AG09309 (cell line): ENCODE results near the gene HRNR.

Experiments
- DNase-seq: peaks from one replicate; pipeline ENCODE4 v3.0.0-alpha.2; 2010; ENCODE audit warnings: low read depth
- H3K4me3 ChIP-seq: 2 replicates; pipeline ENCODE4 v1.5.1; 2011; ENCODE audit warnings: mild to moderate bottlenecking, low read depth, low read length, moderate library complexity; ENCODE audit not compliant: control insufficient read depth
- TF ChIP-seq, protein P1 (sequence below): IDR thresholded peaks from 2 replicates; pipeline ENCODE4 v1.5.1; 2011; ENCODE audit warnings: mild to moderate bottlenecking, low read depth, low read length, inconsistent platforms; ENCODE audit not compliant: insufficient read depth, control insufficient read depth; ENCODE audit errors: missing control alignments

The HRNR gene

DNA sequence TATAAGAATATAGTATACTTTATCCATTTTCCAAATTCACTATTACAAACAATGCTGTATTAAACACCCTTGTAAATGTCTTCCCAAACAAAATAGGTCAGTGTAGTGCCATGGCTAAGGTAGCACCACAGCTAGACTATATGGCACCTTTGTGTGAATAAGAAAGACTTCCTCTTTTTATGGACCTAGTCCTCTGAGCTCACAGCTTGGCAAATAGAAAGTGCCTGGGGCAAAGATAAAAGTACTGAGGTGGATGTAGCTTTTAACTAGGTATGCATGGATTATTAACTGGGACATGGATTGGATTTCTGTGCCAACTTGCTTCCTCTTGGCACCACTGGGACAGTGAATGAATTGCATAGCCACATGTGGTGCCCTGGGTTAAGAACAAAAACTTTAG, 25.0 kb downstream of the HRNR start:
- H3K4me3 ChIP-seq, result no peak overlapping the region
- TF ChIP-seq, protein P1, sequence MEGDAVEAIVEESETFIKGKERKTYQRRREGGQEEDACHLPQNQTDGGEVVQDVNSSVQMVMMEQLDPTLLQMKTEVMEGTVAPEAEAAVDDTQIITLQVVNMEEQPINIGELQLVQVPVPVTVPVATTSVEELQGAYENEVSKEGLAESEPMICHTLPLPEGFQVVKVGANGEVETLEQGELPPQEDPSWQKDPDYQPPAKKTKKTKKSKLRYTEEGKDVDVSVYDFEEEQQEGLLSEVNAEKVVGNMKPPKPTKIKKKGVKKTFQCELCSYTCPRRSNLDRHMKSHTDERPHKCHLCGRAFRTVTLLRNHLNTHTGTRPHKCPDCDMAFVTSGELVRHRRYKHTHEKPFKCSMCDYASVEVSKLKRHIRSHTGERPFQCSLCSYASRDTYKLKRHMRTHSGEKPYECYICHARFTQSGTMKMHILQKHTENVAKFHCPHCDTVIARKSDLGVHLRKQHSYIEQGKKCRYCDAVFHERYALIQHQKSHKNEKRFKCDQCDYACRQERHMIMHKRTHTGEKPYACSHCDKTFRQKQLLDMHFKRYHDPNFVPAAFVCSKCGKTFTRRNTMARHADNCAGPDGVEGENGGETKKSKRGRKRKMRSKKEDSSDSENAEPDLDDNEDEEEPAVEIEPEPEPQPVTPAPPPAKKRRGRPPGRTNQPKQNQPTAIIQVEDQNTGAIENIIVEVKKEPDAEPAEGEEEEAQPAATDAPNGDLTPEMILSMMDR, result no peak
- no peak for DNase-seq

DNA sequence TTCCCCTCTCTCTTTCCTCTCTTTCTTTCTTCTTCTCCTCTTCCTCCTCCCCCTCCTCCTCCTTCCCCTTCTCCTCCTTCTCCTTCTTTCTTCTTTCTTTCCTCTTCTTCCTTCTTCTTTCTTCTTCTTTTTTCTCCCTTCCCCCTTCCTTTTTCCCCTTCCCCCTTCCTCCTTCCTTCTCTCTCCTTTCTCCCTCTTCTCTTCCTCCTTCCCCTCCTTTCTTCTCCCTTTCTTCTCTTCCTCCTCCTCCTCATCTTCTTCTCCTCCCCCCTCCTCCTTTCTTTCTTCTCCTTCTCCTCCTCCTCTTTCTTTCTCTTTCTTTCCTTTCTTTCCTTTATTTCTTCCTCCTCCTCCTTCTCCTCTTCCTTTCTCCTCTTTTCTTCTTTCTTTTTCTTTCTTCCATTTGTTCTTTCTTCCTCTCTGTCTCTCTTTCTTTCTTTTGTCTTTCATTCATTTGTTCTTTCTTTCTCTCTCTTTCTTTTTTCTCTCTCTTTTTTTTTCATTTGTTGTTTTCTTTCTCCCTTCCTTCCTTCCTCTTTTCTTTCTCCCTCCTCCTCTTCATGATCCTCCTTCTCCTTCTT, 26.5 kb downstream of the HRNR start:
- no peak overlapping the region for H3K4me3 ChIP-seq
- TF ChIP-seq, protein P1, result no peak
- no peak for DNase-seq

DNA sequence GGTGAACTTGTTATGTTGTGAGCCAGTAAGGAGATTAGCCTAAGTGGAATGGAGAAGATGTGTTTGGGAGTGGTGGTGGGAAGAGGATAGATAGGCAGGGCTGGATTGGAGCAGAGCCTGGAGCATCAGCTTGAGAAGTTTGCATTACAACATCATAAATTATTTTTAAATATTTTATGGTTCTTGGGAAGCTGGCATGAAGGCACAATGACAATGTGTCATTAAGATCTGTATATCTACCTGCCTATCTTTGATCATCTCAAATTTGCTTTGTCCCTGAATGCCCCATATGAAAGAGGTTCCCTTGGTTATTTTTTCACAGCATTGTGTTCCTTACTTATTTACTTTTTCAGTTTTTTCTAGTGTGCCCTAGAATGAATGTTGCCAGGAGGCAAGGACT, 32.3 kb downstream of the HRNR start:
- H3K4me3 ChIP-seq, result no peak overlapping the region
- no peak for DNase-seq
- TF ChIP-seq, protein P1, result no peak

DNA sequence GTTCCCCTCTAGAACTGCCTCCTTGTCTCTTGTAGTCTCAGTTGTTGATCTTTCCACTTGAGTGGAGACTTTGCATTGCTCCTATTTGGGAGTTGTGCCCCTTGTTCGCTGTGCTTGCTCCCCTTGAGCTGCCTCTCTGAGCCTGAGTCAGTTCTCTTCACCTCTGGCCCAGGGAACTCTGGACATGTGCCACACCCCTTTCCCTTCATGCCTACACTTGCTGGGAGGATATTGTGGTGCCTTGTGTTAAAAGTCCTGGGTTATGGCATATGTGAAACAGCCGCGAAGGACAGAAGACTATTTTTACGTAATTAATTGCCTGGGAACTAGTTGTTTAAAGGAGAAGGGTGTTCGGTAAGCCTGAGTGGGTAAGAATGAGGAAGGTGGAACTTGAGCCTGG, 32.7 kb downstream of the HRNR start:
- DNase-seq, result no peak
- no peak overlapping the region for H3K4me3 ChIP-seq
- TF ChIP-seq, protein P1, result no peak

DNA sequence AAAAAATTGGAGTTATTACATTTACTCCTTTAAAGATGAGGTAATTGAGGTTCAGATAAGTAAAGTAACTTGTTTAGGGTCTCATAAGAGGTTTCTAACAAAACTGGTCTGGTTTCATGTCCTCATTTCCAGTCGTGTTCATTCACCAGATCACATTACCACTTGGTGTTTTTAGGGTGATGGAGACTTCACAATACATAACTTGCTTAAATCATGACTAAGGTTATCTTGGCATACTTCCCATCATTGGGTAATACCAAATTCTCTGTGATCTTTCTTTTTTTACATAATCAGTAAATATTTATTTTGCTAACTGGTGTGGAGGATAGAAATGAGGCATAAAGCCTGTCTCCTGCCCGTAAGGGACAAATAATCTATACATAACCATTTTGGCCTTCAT, 33.4 kb downstream of the HRNR start:
- no peak overlapping the region for H3K4me3 ChIP-seq
- peak; percentile 28 for DNase-seq
- TF ChIP-seq, protein P1, result no peak

DNA sequence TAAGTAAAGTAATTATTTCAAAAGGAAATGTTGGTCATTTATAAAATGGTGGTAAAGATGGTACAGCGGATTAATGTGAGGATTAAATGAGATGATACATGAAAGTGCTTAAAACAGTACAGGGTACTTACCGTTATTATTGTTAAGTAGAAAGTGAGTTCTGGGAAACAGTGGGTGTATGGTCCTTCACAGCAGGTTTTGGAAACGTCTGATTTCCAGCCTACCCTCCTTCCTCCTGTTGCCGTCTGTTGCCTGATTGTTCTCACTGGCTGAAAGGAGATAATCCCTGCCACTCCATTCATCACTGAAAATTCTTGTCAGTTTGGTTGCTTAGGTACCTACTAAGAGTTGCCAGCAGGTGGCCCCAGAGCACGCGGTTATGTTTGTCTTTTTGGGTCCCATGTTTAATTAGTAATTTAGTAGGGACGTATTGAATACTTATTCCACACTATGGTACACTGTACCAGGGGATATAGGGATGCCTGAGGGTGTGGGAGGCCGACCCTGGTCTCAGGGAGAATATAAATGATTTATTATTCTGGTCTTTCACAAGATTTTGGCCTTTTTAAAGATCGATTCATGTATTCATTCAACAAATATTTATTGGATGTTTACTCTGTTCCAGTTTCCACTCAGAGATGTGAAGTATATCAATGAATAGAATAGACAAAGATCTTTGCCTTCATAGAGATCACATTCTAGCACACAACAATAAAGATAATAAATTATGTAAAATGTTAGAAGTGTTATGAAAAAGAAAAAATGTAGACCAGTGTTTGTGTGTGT, 34.1 kb downstream of the HRNR start:
- TF ChIP-seq, protein P1, result peak; percentile 77
- DNase-seq, result no peak
- H3K4me3 ChIP-seq, result peak overlapping the region; percentile 49
